ENCODE data around the gene KATNBL1. TPM values are rescaled to one million over a fixed set of nuclear protein-coding genes. Genes with fewer than 3 reads are reported as not detected.

Gene KATNBL1
- 39.1 and 43.4 TPM in 2 replicates for total RNA-seq

- H3K36me3 ChIP-seq (ENCODE audit: control insufficient read depth, insufficient read depth, low read length) = no peaks in the 10 kb centered on the region
- peak within 1 kb of the TSS; percentile 59 for H3K4me3 ChIP-seq (ENCODE audit: low read depth, low read length)
- no peaks in the 10 kb centered on the region for H3K27me3 ChIP-seq (ENCODE audit: control insufficient read depth, insufficient read depth, low read length)
- peak; percentile 69 for DNase-seq (ENCODE audit: low read depth)
- TF ChIP-seq, protein P1, sequence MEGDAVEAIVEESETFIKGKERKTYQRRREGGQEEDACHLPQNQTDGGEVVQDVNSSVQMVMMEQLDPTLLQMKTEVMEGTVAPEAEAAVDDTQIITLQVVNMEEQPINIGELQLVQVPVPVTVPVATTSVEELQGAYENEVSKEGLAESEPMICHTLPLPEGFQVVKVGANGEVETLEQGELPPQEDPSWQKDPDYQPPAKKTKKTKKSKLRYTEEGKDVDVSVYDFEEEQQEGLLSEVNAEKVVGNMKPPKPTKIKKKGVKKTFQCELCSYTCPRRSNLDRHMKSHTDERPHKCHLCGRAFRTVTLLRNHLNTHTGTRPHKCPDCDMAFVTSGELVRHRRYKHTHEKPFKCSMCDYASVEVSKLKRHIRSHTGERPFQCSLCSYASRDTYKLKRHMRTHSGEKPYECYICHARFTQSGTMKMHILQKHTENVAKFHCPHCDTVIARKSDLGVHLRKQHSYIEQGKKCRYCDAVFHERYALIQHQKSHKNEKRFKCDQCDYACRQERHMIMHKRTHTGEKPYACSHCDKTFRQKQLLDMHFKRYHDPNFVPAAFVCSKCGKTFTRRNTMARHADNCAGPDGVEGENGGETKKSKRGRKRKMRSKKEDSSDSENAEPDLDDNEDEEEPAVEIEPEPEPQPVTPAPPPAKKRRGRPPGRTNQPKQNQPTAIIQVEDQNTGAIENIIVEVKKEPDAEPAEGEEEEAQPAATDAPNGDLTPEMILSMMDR (IDR thresholded peaks at IDR 0.05; ENCODE audit: insufficient read depth, low read length, poor library complexity, severe bottlenecking) = peak; percentile 81
These were observed at the start of gene KATNBL1 for GRCh38 chr15:34209421-34210282. Gene KATNBL1 (minus strand): TSS chr15:34210096. CDS start chr15:34163676, 46,420 bp downstream.

DNA sequence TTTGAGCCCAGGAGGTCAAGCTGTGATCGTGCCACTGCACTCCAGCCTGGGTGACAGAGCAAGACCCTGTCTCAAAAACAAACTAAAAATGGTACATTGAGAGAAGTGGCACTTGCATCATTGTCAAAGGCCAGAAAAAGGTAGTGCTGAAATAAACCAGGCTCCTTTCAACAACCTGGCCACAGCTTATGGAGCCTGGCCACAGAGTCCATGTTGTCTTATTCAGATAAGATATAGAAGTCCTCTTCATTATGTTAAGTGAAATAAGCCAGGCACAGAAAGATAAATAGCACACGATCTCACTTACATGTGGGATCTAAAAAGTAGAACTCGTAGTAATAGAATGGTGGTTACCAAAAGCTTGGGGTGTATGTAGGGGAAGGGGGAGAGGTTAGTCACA, 49.7 kb upstream of the KATNBL1 start:
- H3K36me3 ChIP-seq (ENCODE audit: control insufficient read depth, insufficient read depth, low read length) = peaks cover 1% of the 10 kb centered on the region
- TF ChIP-seq, protein P1 (IDR thresholded peaks at IDR 0.05; ENCODE audit: insufficient read depth, low read length, poor library complexity, severe bottlenecking) = no peak
- no peak for DNase-seq (ENCODE audit: low read depth)
- no peaks in the 10 kb centered on the region for H3K27me3 ChIP-seq (ENCODE audit: control insufficient read depth, insufficient read depth, low read length)
- no peak overlapping the region for H3K4me3 ChIP-seq (ENCODE audit: low read depth, low read length)

DNA sequence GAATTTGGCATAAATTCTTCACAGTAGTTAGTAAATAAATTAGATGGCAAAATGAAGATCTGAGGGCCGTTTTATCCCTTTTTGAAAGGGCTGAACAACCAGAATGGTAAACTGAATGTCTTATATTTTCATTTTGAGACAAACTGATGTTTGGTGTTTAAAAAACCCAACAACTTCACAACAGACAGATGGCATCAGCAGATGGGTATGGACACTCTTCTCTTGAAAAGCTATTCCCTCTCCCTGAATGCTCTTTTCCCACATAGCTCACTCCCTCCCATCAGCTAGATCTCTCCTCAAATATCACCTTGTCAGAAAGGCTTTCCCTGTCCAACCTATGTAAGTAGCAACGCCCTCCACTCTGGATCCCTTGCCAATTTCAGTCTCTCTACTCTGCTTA, 48.3 kb upstream of the KATNBL1 start:
- no peak for DNase-seq (ENCODE audit: low read depth)
- Histone ChIP-seq H3K36me3 (ENCODE audit: control insufficient read depth, insufficient read depth, low read length) (peaks cover 1% of the 10 kb centered on the region), H3K27me3 (ENCODE audit: control insufficient read depth, insufficient read depth, low read length) (no peaks in the 10 kb centered on the region), H3K4me3 (ENCODE audit: low read depth, low read length) (no peak overlapping the region)
- TF ChIP-seq, protein P1 (IDR thresholded peaks at IDR 0.05; ENCODE audit: insufficient read depth, low read length, poor library complexity, severe bottlenecking) = no peak

GRCh38 chr15:34252545-34252944, 42.6 kb upstream of the KATNBL1 start:
- H3K27me3 ChIP-seq (ENCODE audit: control insufficient read depth, insufficient read depth, low read length) = no peaks in the 10 kb centered on the region
- no peak for DNase-seq (ENCODE audit: low read depth)
- TF ChIP-seq, protein P1 (IDR thresholded peaks at IDR 0.05; ENCODE audit: insufficient read depth, low read length, poor library complexity, severe bottlenecking) = no peak
- no peak overlapping the region for H3K4me3 ChIP-seq (ENCODE audit: low read depth, low read length)
- no peaks in the 10 kb centered on the region for H3K36me3 ChIP-seq (ENCODE audit: control insufficient read depth, insufficient read depth, low read length)

DNA sequence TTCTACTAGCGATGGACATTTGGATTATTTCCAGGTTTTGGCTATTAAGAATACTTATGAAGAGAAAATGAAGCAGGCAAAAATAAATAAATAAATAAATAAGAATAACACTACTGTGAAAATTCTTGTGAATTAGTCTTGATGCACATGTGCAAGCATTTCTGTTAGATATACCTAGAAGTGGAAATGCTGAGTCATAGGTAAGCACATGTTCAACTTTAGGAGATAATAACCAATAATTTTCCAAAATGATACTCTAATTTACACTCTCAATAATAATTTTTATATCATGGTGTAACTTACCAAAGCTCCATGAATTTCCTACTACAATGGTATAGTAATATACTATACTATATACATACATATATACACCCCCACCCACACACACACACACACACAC, 38.3 kb upstream of the KATNBL1 start:
- no peak for DNase-seq (ENCODE audit: low read depth)
- TF ChIP-seq, protein P1 (IDR thresholded peaks at IDR 0.05; ENCODE audit: insufficient read depth, low read length, poor library complexity, severe bottlenecking) = no peak
- Histone ChIP-seq H3K36me3 (ENCODE audit: control insufficient read depth, insufficient read depth, low read length) (peaks cover 2% of the 10 kb centered on the region), H3K27me3 (ENCODE audit: control insufficient read depth, insufficient read depth, low read length) (no peaks in the 10 kb centered on the region), H3K4me3 (ENCODE audit: low read depth, low read length) (no peak overlapping the region)

Measured in kidney epithelial cell (primary cell).